Stimulated activated CD4-positive, alpha-beta T cell treated with anti-CD3 and anti-CD28 coated beads, Interleukin-4, amount 100 ng/mL, for 1 hour (primary cell): Measurements from ENCODE around the gene CFAP53.
"Not testable (repeated sequence)": the region's sequence is repeated elsewhere in the genome, so short reads cannot be mapped to it uniquely, and the experiment has no call there.

Experiments
- DNase-seq: peaks from one replicate; pipeline ENCODE4 v3.0.0-alpha.2; 2020

Gene CFAP53

GRCh38 chr18:50266248-50266704 is at the start of gene CFAP53:
Gene CFAP53 (minus strand): TSS chr18:50266495. CDS start chr18:50266404, 91 bp downstream.
- peak; percentile 81 for DNase-seq

GRCh38 chr18:50315100-50315871 is 49.0 kb upstream of the CFAP53 start:
- DNase-seq, result no peak

GRCh38 chr18:50313873-50314460 is 47.7 kb upstream of the CFAP53 start:
- no peak for DNase-seq

GRCh38 chr18:50313031-50313607 is 46.8 kb upstream of the CFAP53 start:
- DNase-seq, result no peak

- DNase-seq, result no peak
Observed at GRCh38 chr18:50312296-50313030, 46.2 kb upstream of the CFAP53 start.

GRCh38 chr18:50311650-50312049 is 45.4 kb upstream of the CFAP53 start:
- no peak for DNase-seq

GRCh38 chr18:50310080-50310479 is 43.8 kb upstream of the CFAP53 start:
- no peak for DNase-seq

- DNase-seq, result not testable (repeated sequence)
Observed at GRCh38 chr18:50308851-50309250, 42.6 kb upstream of the CFAP53 start.

GRCh38 chr18:50307738-50308470 is 41.6 kb upstream of the CFAP53 start:
- peak; percentile 88 for DNase-seq

- no peak for DNase-seq
Observed at GRCh38 chr18:50307400-50307737, 41.1 kb upstream of the CFAP53 start.

GRCh38 chr18:50306944-50307343 is 40.6 kb upstream of the CFAP53 start:
- no peak for DNase-seq

- no peak for DNase-seq
Observed at GRCh38 chr18:50301074-50301473, 34.8 kb upstream of the CFAP53 start.

GRCh38 chr18:50299626-50300388 is 33.5 kb upstream of the CFAP53 start:
- DNase-seq, result no peak

GRCh38 chr18:50298443-50299284 is 32.4 kb upstream of the CFAP53 start:
- no peak for DNase-seq

GRCh38 chr18:50297621-50298442 is 31.5 kb upstream of the CFAP53 start:
- DNase-seq, result peak; percentile 60

GRCh38 chr18:50293039-50293438 is 26.7 kb upstream of the CFAP53 start:
- DNase-seq, result no peak

GRCh38 chr18:50289108-50289443 is 22.8 kb upstream of the CFAP53 start:
- DNase-seq, result no peak

GRCh38 chr18:50288348-50289107 is 22.2 kb upstream of the CFAP53 start:
- DNase-seq, result not testable (repeated sequence)
